GM12874 (cell line): ENCODE results near the gene VSTM4.

ENCODE experiments used
- TF ChIP-seq, protein P1 (sequence below): IDR thresholded peaks from 2 replicates; pipeline ENCODE4 v1.5.1; 2011; ENCODE audit warnings: low read depth, mild to moderate bottlenecking, control low read depth, low read length, moderate library complexity; ENCODE audit not compliant: insufficient read depth

VSTM4 gene

DNA sequence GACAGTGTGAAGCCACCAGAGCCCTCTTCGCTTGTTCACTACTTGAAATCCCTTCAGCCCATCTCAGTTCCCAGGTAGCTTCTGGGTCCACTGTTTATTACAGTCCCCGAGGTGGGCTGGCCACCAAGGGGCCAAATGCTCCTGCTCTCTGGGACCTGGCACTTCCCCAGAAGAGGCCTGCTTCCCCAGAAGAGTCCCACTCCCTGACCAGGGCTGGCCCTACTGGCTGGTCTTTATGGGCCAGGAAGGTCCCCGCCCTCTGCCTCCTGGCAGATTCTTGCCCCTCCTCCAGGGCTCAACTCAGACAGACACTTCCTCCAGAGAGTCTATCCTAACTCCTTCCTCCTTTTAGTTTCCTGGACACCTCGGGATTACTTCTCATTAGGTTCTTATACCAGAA is 105.0 kb downstream of the VSTM4 start:
- TF ChIP-seq, protein P1, sequence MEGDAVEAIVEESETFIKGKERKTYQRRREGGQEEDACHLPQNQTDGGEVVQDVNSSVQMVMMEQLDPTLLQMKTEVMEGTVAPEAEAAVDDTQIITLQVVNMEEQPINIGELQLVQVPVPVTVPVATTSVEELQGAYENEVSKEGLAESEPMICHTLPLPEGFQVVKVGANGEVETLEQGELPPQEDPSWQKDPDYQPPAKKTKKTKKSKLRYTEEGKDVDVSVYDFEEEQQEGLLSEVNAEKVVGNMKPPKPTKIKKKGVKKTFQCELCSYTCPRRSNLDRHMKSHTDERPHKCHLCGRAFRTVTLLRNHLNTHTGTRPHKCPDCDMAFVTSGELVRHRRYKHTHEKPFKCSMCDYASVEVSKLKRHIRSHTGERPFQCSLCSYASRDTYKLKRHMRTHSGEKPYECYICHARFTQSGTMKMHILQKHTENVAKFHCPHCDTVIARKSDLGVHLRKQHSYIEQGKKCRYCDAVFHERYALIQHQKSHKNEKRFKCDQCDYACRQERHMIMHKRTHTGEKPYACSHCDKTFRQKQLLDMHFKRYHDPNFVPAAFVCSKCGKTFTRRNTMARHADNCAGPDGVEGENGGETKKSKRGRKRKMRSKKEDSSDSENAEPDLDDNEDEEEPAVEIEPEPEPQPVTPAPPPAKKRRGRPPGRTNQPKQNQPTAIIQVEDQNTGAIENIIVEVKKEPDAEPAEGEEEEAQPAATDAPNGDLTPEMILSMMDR, result no peak

DNA sequence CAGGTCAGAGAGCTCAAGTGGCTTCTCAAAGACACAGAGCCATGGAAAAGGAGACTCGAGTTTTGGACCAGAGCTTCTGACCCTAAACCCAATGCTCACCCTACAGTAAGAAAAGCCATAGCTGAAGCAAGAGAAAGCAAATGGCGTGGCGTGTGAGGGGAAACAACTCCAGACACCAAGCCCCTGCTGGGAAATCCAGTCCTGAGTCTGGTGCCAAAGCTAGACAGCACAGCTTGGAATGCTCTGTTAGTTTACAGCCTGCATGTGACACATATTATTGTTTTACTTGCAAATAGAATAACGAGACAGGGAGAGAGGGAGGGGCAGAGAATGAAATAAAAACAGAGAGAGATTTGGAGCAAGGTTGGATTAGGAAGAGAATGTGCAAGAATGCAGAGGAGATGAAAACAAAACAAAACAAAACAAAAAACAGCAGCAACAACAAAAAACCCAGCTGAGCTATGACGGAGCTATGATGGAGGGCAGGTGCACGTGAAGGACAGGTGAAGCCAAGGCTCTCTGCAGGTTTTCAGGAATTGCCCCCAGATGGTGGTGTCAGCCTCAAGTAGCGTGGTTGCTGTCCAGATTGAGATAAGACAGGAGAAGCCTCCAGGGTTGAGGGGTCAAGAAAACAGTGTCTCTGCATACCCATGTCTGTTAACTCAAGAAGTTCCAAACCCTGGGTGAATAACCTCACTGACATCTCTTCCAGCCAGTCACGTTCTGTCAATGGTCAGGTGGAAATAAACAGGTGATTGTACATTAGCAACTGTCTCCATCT is 105.9 kb downstream of the VSTM4 start:
- TF ChIP-seq, protein P1, result no peak

DNA sequence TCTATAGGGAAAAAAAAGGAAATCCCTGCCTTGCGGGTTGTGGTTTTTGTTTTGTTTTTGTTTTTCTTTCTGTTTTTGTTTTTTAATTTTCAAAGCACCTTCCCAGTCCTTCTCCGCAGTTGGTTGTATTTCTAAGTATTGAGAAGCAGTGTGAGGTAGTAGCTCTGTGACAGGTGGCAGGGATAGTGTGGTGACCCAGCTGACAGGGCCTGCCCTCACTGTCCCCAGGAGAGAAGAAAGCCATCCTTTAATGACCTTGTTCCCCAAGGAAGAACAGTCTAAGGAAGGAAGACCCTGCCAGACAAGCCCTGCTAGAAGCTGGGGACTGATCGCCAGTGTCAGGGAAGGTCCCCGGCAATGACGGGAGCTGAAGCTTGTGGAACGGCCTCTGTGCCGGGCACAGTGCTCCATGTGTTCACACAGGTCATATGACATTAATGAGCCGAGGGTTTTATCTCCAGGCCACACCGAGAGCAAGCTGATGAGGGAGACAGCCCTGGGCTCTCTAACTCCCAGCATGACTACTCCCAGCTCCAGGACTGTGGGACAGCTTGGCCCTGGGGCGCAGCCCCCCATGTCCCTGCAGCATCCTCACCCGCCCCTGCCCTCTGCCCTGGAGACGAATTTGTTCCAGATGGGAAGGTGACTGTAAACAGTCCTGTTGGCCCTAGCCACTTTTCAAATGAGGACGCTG is 106.7 kb downstream of the VSTM4 start:
- TF ChIP-seq, protein P1, result no peak

DNA sequence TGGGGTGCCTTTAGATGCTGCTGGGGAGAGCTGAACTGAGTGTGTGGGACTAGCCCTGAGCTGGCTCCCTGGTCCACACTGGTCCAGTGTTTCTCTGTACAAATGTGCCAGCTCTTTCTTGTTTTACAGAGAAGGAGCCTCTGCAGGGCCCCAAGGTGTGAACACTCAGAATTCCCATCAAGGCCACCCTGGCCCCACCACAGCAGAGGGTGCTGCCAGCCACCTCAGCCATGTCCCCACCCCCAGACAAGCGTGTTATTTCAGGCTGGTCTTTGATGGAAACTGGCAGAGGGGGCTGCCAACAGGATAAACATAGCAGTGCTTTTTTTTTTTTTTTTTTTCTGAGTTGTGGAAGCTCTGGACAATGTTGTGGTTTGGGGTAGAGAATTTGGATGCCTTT is 107.2 kb downstream of the VSTM4 start:
- TF ChIP-seq, protein P1, result no peak

DNA sequence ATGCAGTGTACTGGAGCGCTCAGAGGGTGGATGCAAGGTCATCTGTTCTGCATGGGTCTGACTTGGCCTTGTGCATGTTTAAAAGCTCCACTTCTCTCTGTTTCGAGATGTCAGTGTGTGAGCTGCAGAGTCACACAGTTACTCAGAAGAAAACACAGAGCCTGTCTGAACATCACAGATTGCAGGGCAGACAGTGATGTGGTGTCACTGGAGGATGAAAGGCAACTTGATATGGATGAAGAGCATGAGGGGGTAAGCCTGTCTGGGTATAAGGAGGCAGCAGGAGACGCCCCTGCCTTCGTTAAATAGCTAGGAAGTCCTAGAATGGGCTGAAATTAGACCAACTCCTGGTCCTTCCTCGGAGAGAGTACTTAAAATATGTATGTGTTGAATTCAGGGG is 108.2 kb downstream of the VSTM4 start:
- TF ChIP-seq, protein P1, result no peak

DNA sequence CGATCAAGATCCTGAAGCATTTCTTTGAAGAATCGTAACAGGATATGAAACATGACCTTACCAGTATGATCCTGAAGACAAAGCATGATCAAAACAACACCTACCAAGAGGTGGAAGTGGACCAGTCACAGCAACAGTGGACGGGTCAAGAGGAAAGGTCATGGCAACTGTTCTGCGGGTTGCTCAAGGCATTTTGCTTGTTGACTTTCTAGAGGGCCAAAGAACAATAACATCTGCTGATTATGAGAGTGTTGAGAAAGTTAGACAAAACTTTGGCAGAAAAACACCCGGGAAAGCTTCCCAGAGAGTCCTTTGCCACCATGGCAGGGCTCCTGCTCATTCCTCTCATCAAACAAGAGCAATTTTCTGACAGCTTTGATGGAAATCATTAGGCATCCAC is 110.1 kb downstream of the VSTM4 start:
- TF ChIP-seq, protein P1, result no peak

DNA sequence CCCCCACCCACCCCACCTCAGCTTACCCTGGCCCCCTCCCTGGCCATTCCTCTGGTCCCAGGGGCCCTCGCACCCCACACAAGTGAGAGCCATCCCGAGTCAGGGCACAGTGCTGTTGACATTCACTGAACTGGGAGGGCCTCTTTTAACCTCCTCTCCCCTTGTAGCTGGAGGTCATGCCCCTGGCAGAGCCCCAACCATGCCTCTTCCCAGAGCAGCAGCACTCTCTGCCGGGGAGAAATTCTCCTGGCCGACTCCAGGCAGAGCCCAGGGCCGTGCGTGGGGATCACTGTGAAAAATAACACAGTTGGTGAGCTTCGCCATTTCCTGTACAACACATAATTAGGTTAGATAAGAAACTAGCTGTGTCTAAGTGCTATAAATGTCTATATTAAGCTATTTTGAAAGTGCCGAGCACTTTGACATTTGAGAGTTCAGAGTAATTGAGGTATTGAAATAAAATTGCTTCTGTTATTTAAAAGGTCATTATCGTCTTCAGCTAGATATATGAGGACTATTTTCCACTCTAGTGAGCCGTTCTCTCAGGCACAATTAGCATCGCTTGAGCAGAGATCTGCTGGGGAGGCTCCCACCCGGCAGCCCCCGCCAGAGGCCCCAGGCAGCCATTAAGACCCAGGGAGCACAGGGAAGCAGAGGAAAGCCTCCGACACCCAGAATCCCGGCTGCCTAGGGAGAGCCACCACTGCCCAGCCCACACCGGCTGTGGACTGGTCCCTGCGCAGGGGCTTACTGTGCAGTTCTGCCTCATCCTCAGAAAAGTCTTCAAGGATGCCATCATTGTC is 113.3 kb downstream of the VSTM4 start:
- TF ChIP-seq, protein P1, result no peak
